H1 (cell line): ENCODE data around the gene ILK. TPM values are rescaled to one million over a fixed set of nuclear protein-coding genes. Genes with fewer than 3 reads are reported as not detected.
A peak's percentile ranks its signal among the peaks of the same experiment; 100 is the strongest.

Experiments
- BACH1 ChIP-seq: IDR thresholded peaks from 2 replicates; pipeline ENCODE4 v1.6.1; 2012; ENCODE audit warnings: low read length, improper control_type of control experiment
- BCL11A ChIP-seq, 2 experiments: IDR thresholded peaks; one replicate each; pipeline ENCODE4 v1.6.1; 2011; ENCODE audit warnings: low read depth in 2 of 2, low read length in 2 of 2, mild to moderate bottlenecking in 2 of 2
- BRCA1 ChIP-seq: IDR thresholded peaks from 2 replicates; pipeline ENCODE4 v1.6.1; 2012; ENCODE audit warnings: low read depth, low read length, improper control_type of control experiment
- CBX8 ChIP-seq: fragments of 300-800, 300-1000 bp; sonication (generic); IDR thresholded peaks from 2 replicates; pipeline ENCODE4 v1.7.1; 2016; ENCODE audit warnings: low read depth, low read length, borderline replicate concordance
- CEBPB ChIP-seq: IDR thresholded peaks from 2 replicates; pipeline ENCODE4 v1.6.1; 2012; ENCODE audit warnings: low read depth, low read length
- CTBP2 ChIP-seq: IDR thresholded peaks from 2 replicates; pipeline ENCODE4 v1.7.0; 2011; ENCODE audit warnings: borderline replicate concordance, mild to moderate bottlenecking, moderate library complexity, mixed read lengths, low read length; ENCODE audit not compliant: insufficient read depth, insufficient read length
- CTCF ChIP-seq, 3 experiments: IDR thresholded peaks; 1 replicate in 2 of 3; 2 replicates in 1 of 3; pipeline versions ENCODE4 v1.5.1 to v1.6.1; 2011; ENCODE audit warnings: low read length in 3 of 3, mild to moderate bottlenecking in 3 of 3, inconsistent platforms in 2 of 3, low read depth in 1 of 3, moderate library complexity in 1 of 3; ENCODE audit not compliant: insufficient read depth in 1 of 3; ENCODE audit errors: control extremely low read depth in 1 of 3
- FOSL1 ChIP-seq: IDR thresholded peaks from 2 replicates; pipeline ENCODE4 v1.6.1; 2011; ENCODE audit warnings: mild to moderate bottlenecking, low read depth, low read length, moderate library complexity; ENCODE audit not compliant: insufficient read depth
- GABPA ChIP-seq: IDR thresholded peaks from 2 replicates; pipeline ENCODE4 v1.6.1; 2011; ENCODE audit warnings: mild to moderate bottlenecking, low read length, moderate library complexity, borderline replicate concordance; ENCODE audit not compliant: insufficient read depth
- HDAC2 ChIP-seq, 2 experiments: fragments of 300-600 bp in 1 of 2; sonication (generic) in 1 of 2; IDR thresholded peaks; 2 replicates each; pipeline ENCODE4 v1.6.1; 2011 to 2012; ENCODE audit warnings: low read depth in 2 of 2, low read length in 2 of 2, mild to moderate bottlenecking in 2 of 2, moderate library complexity in 2 of 2, borderline replicate concordance in 1 of 2, inconsistent platforms in 1 of 2
- JUND ChIP-seq: IDR thresholded peaks from 2 replicates; pipeline ENCODE4 v1.6.1; 2011; ENCODE audit warnings: mild to moderate bottlenecking, improper control_type of control experiment, low read length
- POLR2A ChIP-seq, 2 experiments: IDR thresholded peaks; 1 replicate in 1 of 2; 2 replicates in 1 of 2; pipeline ENCODE4 v1.6.1; 2011; ENCODE audit warnings: low read depth in 2 of 2, low read length in 2 of 2, mild to moderate bottlenecking in 2 of 2; ENCODE audit errors: control extremely low read depth in 1 of 2
- POU5F1 ChIP-seq: IDR thresholded peaks from 2 replicates; pipeline ENCODE4 v1.6.1; 2011; ENCODE audit warnings: low read depth, mild to moderate bottlenecking, low read length, moderate library complexity
- RAD21 ChIP-seq, 2 experiments: IDR thresholded peaks in 1 of 2; conservative IDR thresholded peaks in 1 of 2; 2 replicates each; pipeline ENCODE4 v1.6.1; 2011; ENCODE audit warnings: low read depth in 2 of 2, low read length in 2 of 2, improper control_type of control experiment in 1 of 2, inconsistent platforms in 1 of 2, mild to moderate bottlenecking in 1 of 2, moderate library complexity in 1 of 2
- RNF2 ChIP-seq: fragments of 200-900, 300-1000 bp; sonication (generic); IDR thresholded peaks from 2 replicates; pipeline ENCODE4 v1.7.1; 2016; ENCODE audit warnings: borderline replicate concordance, low read depth, mild to moderate bottlenecking, antibody characterized with exemption, low read length; ENCODE audit not compliant: poor library complexity, severe bottlenecking; ENCODE audit errors: missing control alignments
- SP4 ChIP-seq: IDR thresholded peaks from 2 replicates; pipeline ENCODE4 v1.6.1; 2012; ENCODE audit warnings: low read length, inconsistent platforms
- TCF12 ChIP-seq: IDR thresholded peaks from 2 replicates; pipeline ENCODE4 v1.6.1; 2011; ENCODE audit warnings: low read depth, mild to moderate bottlenecking, low read length
- TEAD4 ChIP-seq: IDR thresholded peaks from 2 replicates; pipeline ENCODE4 v1.6.1; 2012; ENCODE audit warnings: low read depth, low read length, inconsistent platforms, mixed read lengths
- USF2 ChIP-seq: IDR thresholded peaks from 2 replicates; pipeline ENCODE4 v1.6.1; 2011; ENCODE audit warnings: low read length, improper control_type of control experiment
- ZNF274 ChIP-seq: IDR thresholded peaks from 2 replicates; pipeline ENCODE4 v1.7.0; 2012; ENCODE audit warnings: low read length, borderline replicate concordance; ENCODE audit errors: extremely low read depth
- polyA plus RNA-seq, 7 experiments: library from polyadenylated mRNA; depleted of rRNA in 3 of 7; stranded (reverse) in 5 of 7; unstranded in 2 of 7; fragments of >200 nt in 5 of 7; fragments of 200-250 nt in 2 of 7; gene quantifications; 1 replicate in 5 of 7; 2 replicates in 1 of 7; 4 replicates in 1 of 7; pipeline versions ENCODE4 v1.2.1 to v1.2.3, GENCODE V29; 2011 to 2013; ENCODE audit warnings: missing spikeins in 2 of 7, mixed read lengths in 2 of 7
- total RNA-seq: library from RNA; stranded (reverse); fragmentation: NEBNext Ultra II Directional; extraction: Animal tissue kit (Norgen Biotek cat#: 25700); gene quantifications from 2 replicates; pipeline ENCODE4 v1.2.1, GENCODE V29; 2021

The ILK gene
- total and polyA plus RNA-seq, 2 of the 8 experiments (the other 6 are each of a cell fraction or from before 2014, with no cell fraction given) = 91.4 to 132 TPM

- TF ChIP-seq BRCA1 (no peak), CEBPB (no peak), USF2 (no peak), POLR2A (IDR thresholded peaks at IDR 0.05; ENCODE audit: control extremely low read depth in 1 of 2, low read depth in 2 of 2, low read length in 2 of 2) (no peak), SP4 (no peak), RNF2 (peak; percentile 48), TCF12 (no peak), RAD21 (IDR thresholded peaks at IDR 0.05 in 1 of 2, conservative IDR thresholded peaks at IDR 0.05 in 1 of 2; ENCODE audit: low read depth in 2 of 2, low read length in 2 of 2) (peak in 1 of 2 experiments; percentile 1; a peak in 1 of 4 replicates), POU5F1 (no peak), CBX8 (no peak), GABPA (no peak; the same call in 1 of the 2 replicates), HDAC2 (IDR thresholded peaks at IDR 0.05; ENCODE audit: borderline replicate concordance in 1 of 2, low read depth in 2 of 2, low read length in 2 of 2) (peak in 1 of 2 experiments; percentile 68; a peak in 2 of 4 replicates), ZNF274 (no peak), BACH1 (no peak), TEAD4 (peak; percentile 4; the same call in 1 of the 2 replicates), BCL11A (IDR thresholded peaks at IDR 0.05; ENCODE audit: low read depth in 2 of 2, low read length in 2 of 2) (no peak), JUND (no peak), CTCF (IDR thresholded peaks at IDR 0.05; ENCODE audit: control extremely low read depth in 1 of 3, insufficient read depth in 1 of 3, low read depth in 1 of 3, low read length in 3 of 3) (no peak), FOSL1 (no peak), CTBP2 (no peak)
Observed at GRCh38 chr11:6629892-6630631, 26.5 kb downstream of the ILK start (continued).
